Measurements from ENCODE around the gene NCOR2. TPM values are rescaled to one million over a fixed set of nuclear protein-coding genes. Genes with fewer than 3 reads are reported as not detected.
"Not testable (repeated sequence)": the region's sequence is repeated elsewhere in the genome, so short reads cannot be mapped to it uniquely, and the experiment has no call there.

Gene NCOR2
- total and polyA plus RNA-seq, 7 donors = 44.1 to 164 (median 134) TPM

- Histone ChIP-seq H3K4me1 (peaks cover 14% of the 10 kb centered on the region), H3K4me3 (no peak overlapping the region), H3K9me3 (peaks cover 6% of the 10 kb centered on the region), H3K27me3 (ENCODE audit: insufficient read depth in 3 of 3, low read length in 2 of 3) (no peaks in the 10 kb centered on the region), H3K36me3 (ENCODE audit: insufficient read depth in 1 of 2, low read depth in 1 of 2) (no peaks in the 10 kb centered on the region), H3K27ac (no peak overlapping the region)
- peak in 3 of 4 donors; percentile 31 to 84 (median 49) for ATAC-seq
- TF ChIP-seq, protein P1, sequence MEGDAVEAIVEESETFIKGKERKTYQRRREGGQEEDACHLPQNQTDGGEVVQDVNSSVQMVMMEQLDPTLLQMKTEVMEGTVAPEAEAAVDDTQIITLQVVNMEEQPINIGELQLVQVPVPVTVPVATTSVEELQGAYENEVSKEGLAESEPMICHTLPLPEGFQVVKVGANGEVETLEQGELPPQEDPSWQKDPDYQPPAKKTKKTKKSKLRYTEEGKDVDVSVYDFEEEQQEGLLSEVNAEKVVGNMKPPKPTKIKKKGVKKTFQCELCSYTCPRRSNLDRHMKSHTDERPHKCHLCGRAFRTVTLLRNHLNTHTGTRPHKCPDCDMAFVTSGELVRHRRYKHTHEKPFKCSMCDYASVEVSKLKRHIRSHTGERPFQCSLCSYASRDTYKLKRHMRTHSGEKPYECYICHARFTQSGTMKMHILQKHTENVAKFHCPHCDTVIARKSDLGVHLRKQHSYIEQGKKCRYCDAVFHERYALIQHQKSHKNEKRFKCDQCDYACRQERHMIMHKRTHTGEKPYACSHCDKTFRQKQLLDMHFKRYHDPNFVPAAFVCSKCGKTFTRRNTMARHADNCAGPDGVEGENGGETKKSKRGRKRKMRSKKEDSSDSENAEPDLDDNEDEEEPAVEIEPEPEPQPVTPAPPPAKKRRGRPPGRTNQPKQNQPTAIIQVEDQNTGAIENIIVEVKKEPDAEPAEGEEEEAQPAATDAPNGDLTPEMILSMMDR (IDR thresholded peaks at IDR 0.05) = no peak
- intact Hi-C loops (cut with DNase I) = loop anchor here in 1 of 2 donors (5.0 kb wide), 1 partner anchor 36 kb away; no protein-coding TSS in a partner anchor
- DNase-seq = no peak
- 27 to 39% (median 32%) methylated on average over 10 to 11 of the region's 11 CpGs for WGBS, 3 donors
Observed at GRCh38 chr12:124586756-124587155, 19.3 kb upstream of the NCOR2 start.

DNA sequence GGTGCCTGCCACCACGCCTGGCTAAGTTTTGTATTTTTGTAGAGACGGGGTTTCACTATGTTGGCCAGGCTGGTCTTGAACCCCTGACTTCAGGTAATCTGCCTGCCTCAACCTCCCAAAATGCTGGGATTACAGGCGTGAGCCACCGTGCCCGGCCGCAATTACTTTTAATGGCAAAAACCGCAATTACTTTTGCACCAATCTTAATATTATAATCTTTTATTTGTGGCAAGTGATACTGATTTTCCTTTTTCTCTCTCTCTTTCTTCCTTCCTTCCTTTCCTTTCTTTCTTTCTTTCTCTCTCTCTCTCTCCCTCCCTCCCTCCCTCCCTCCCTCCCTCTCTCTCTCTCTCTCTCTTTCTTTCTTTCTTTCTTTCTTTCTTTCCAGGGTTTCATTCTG is 17.1 kb upstream of the NCOR2 start:
- H3K4me3 ChIP-seq; intact Hi-C loops (cut with DNase I); H3K27me3 ChIP-seq (ENCODE audit: insufficient read depth in 3 of 3, low read length in 2 of 3); DNase-seq; ATAC-seq; H3K36me3 ChIP-seq (ENCODE audit: insufficient read depth in 1 of 2, low read depth in 1 of 2); H3K27ac ChIP-seq; H3K9me3 ChIP-seq: not testable (repeated sequence)
- H3K4me1 ChIP-seq = peaks cover 14% of the 10 kb centered on the region
- 95 to 99% (median 97%) methylated on average over 7 of the region's 7 CpGs for WGBS, 3 donors

DNA sequence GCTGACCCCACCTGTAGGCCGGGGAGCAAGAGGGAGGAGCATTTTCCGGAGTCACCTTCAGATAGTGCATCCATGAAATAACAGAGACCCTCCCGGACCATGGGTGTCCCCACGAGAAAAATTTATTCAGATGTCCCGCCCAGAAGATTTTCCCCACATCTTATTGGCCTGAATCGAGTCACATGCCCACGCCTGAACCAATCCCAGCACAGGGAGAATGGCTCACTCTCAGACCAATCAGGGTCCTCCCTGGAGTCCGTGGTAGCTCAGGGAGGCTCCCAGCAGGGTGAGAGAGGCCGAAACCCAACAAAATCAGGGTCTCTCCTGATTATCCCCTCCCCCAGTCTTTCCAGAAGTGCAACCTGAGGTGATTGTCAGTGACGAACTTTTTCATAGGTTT is 16.4 kb upstream of the NCOR2 start:
- intact Hi-C loops (cut with DNase I) = no loop called here
- Histone ChIP-seq H3K4me3 (no peak overlapping the region), H3K9me3 (no peaks in the 10 kb centered on the region), H3K36me3 (ENCODE audit: insufficient read depth in 1 of 2, low read depth in 1 of 2) (no peaks in the 10 kb centered on the region), H3K4me1 (peaks cover 8% of the 10 kb centered on the region), H3K27ac (no peak overlapping the region), H3K27me3 (ENCODE audit: insufficient read depth in 3 of 3, low read length in 2 of 3) (no peaks in the 10 kb centered on the region)
- TF ChIP-seq, protein P1 (IDR thresholded peaks at IDR 0.05) = no peak
- ATAC-seq = no peak
- no peak for DNase-seq
- 93 to 97% (median 96%) methylated on average over 10 of the region's 10 CpGs for WGBS, 3 donors

DNA sequence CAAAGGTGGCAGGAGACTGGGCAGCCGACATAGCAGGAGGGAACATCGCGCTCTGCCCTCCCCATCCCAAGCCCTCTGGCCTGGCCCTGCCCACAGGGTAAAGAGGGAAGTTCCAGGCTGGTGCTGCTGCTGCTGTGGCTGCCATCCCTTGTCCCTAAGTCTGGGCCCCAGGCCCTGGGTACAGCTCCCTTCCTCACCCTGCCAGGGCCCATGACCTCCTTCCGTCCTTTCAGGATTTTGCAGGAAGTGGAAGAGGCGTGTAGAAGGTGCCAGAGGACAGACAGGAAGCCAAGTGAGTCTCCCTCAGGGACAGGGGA is 14.7 kb upstream of the NCOR2 start:
- WGBS, 3 donors = 32 to 60% (median 48%) methylated on average over 5 of the region's 5 CpGs
- no peak overlapping the region for H3K4me3 ChIP-seq
- TF ChIP-seq, protein P1 (IDR thresholded peaks at IDR 0.05) = no peak
- H3K4me1 ChIP-seq = peaks cover 3% of the 10 kb centered on the region
- ATAC-seq (peak in 2 of 4 donors; percentile 30 to 33), DNase-seq (no peak)
- H3K9me3 ChIP-seq = no peaks in the 10 kb centered on the region
- no peak overlapping the region for H3K27ac ChIP-seq
- H3K36me3 ChIP-seq (ENCODE audit: insufficient read depth in 1 of 2, low read depth in 1 of 2) = no peaks in the 10 kb centered on the region
- intact Hi-C loops (cut with DNase I) = no loop called here
- no peaks in the 10 kb centered on the region for H3K27me3 ChIP-seq (ENCODE audit: insufficient read depth in 3 of 3, low read length in 2 of 3)

DNA sequence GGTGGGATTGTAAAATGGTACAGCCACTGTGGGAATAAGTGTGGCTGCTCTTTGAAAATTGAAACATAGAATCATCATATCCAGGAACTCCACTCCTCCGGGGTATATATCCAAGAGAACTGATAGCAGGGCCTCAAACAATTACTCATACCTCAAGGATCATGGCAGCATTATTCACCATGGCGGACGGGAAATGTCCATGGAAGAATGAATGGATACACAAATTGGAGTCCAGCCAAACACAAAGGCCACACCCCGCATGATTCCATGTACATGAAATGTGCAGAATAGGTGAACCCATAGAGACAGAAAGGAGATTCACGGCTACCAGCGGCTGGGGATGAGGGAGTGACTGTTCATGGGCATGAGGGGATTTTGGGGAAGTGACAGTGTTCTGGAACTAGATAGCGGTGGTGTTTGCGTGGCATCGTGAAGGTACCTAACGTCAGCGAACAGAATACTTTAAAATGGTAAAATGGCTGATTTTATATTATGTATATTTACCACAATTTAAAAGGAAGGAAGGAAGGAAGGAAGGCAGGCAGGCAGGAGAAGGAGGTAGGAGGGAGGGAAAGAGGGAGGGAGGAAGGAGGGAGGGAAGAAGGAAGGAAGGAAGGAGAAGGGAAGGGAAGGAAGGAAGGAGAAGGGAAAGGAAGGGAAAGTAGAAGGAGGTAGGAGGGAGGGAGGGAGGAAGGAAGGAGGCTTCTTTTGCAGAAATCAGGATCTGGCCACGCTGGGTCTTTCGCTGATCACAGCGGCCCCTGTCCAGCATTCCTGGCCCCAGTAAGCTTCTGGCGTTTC is 14.1 kb upstream of the NCOR2 start:
- WGBS, 3 donors = 69 to 81% (median 74%) methylated on average over 15 of the region's 15 CpGs
- intact Hi-C loops (cut with DNase I) = no loop called here
- TF ChIP-seq, protein P1 (IDR thresholded peaks at IDR 0.05) = no peak

More for the DNA sequence above, 14.1 kb upstream of the NCOR2 start:
- H3K27me3 ChIP-seq (ENCODE audit: insufficient read depth in 3 of 3, low read length in 2 of 3) = no peaks in the 10 kb centered on the region
- ATAC-seq (no peak), DNase-seq (no peak)
- no peak overlapping the region for H3K27ac ChIP-seq
- no peak overlapping the region for H3K4me3 ChIP-seq
- no peaks in the 10 kb centered on the region for H3K9me3 ChIP-seq
- H3K4me1 ChIP-seq = no peaks in the 10 kb centered on the region
- H3K36me3 ChIP-seq (ENCODE audit: insufficient read depth in 1 of 2, low read depth in 1 of 2) = no peaks in the 10 kb centered on the region
